Lower leg skin (tissue), 3 donors: ENCODE results near the gene ING3.
"Not testable (repeated sequence)": the region's sequence is repeated elsewhere in the genome, so short reads cannot be mapped to it uniquely, and the experiment has no call there.

Experiments used
- CTCF ChIP-seq, 3 donors: fragments of 450-650 bp; IDR thresholded peaks; one replicate each; pipeline ENCODE4 v1.5.1; 2016; ENCODE audit warnings: antibody characterized with exemption in 3 of 3, mild to moderate bottlenecking in 3 of 3, moderate library complexity in 2 of 3
- POLR2A ChIP-seq, 2 donors: fragments of 450-650 bp; IDR thresholded peaks; one replicate each; pipeline ENCODE4 v1.6.1; 2016 to 2017; ENCODE audit warnings: antibody characterized with exemption in 2 of 2, mild to moderate bottlenecking in 1 of 2, moderate library complexity in 1 of 2

- not testable (repeated sequence) for TF ChIP-seq CTCF, POLR2A (IDR thresholded peaks at IDR 0.05)
Measured at GRCh38 chr7:121005058-121005457, 54.5 kb downstream of the ING3 start.
